Ishikawa (cell line): ENCODE measurements around the gene HSD17B13.
A peak's percentile ranks its signal among the peaks of the same experiment; 100 is the strongest.

Experiments
- CEBPB ChIP-seq: IDR thresholded peaks from 2 replicates; pipeline ENCODE4 v1.6.1; 2012
- CREB1 ChIP-seq: IDR thresholded peaks from 2 replicates; pipeline ENCODE4 v1.6.1; 2012; ENCODE audit warnings: low read depth
- EGR1 ChIP-seq: IDR thresholded peaks from 2 replicates; pipeline ENCODE4 v1.6.1; 2012
- EP300 ChIP-seq: IDR thresholded peaks from 2 replicates; pipeline ENCODE4 v1.6.1; 2012; ENCODE audit warnings: borderline replicate concordance
- FOXM1 ChIP-seq: IDR thresholded peaks from 2 replicates; pipeline ENCODE4 v1.6.1; 2012; ENCODE audit warnings: low read depth, borderline replicate concordance
- MAX ChIP-seq: IDR thresholded peaks from 2 replicates; pipeline ENCODE4 v1.6.1; 2012
- NFIC ChIP-seq: IDR thresholded peaks from 2 replicates; pipeline ENCODE4 v1.6.1; 2012
- RAD21 ChIP-seq: IDR thresholded peaks from 2 replicates; pipeline ENCODE4 v1.6.1; 2012; ENCODE audit warnings: low read depth
- REST ChIP-seq: IDR thresholded peaks from 2 replicates; pipeline ENCODE4 v1.6.1; 2012; ENCODE audit warnings: low read depth, mild to moderate bottlenecking
- TAF1 ChIP-seq: IDR thresholded peaks from 2 replicates; pipeline ENCODE4 v1.6.1; 2012; ENCODE audit warnings: low read depth, mild to moderate bottlenecking
- TCF12 ChIP-seq: IDR thresholded peaks from 2 replicates; pipeline ENCODE4 v1.6.1; 2012; ENCODE audit warnings: low read depth
- TEAD4 ChIP-seq: IDR thresholded peaks from 2 replicates; pipeline ENCODE4 v1.6.1; 2012
- USF1 ChIP-seq: IDR thresholded peaks from 2 replicates; pipeline ENCODE4 v1.6.1; 2012
- YY1 ChIP-seq: IDR thresholded peaks from 2 replicates; pipeline ENCODE4 v1.6.1; 2012; ENCODE audit warnings: low read depth
- ZBTB7A ChIP-seq: IDR thresholded peaks from 2 replicates; pipeline ENCODE4 v1.6.1; 2012; ENCODE audit warnings: low read depth

The HSD17B13 gene

GRCh38 chr4:87354168-87355102 lies 31.8 kb upstream of the HSD17B13 start:
- no peak for TF ChIP-seq TCF12
- no peak for TF ChIP-seq MAX
- TF ChIP-seq EP300: no peak
- no peak for TF ChIP-seq TEAD4
- no peak for TF ChIP-seq USF1
- no peak for TF ChIP-seq NFIC
- no peak for TF ChIP-seq RAD21
- TF ChIP-seq CREB1: no peak
- no peak for TF ChIP-seq ZBTB7A
- no peak for TF ChIP-seq REST
- TF ChIP-seq TAF1: no peak
- TF ChIP-seq CEBPB: no peak
- TF ChIP-seq YY1: no peak
- TF ChIP-seq FOXM1: no peak
- no peak for TF ChIP-seq EGR1

- no peak for TF ChIP-seq NFIC
- TF ChIP-seq TCF12: no peak
- peak; percentile 87 for TF ChIP-seq RAD21
- TF ChIP-seq ZBTB7A: no peak
- TF ChIP-seq MAX: no peak
- TF ChIP-seq CREB1: no peak
- no peak for TF ChIP-seq EP300
- TF ChIP-seq USF1: no peak
- TF ChIP-seq TAF1: no peak
- TF ChIP-seq EGR1: no peak
- TF ChIP-seq CEBPB: 0 out of 2 replicates have a peak, but pooled peaks have one; percentile 3
- no peak for TF ChIP-seq YY1
- TF ChIP-seq FOXM1: no peak
Measured at GRCh38 chr4:87353592-87353991, 30.9 kb upstream of the HSD17B13 start.

- TF ChIP-seq YY1: no peak
- TF ChIP-seq MAX: no peak
- TF ChIP-seq FOXM1: no peak
- TF ChIP-seq TCF12: no peak
- no peak for TF ChIP-seq EP300
- no peak for TF ChIP-seq CREB1
Measured at GRCh38 chr4:87345139-87345538, 22.5 kb upstream of the HSD17B13 start.

- no peak for TF ChIP-seq TCF12
- no peak for TF ChIP-seq FOXM1
- no peak for TF ChIP-seq USF1
- TF ChIP-seq NFIC: no peak
- TF ChIP-seq YY1: no peak
- TF ChIP-seq REST: no peak
- no peak for TF ChIP-seq TEAD4
- TF ChIP-seq EP300: no peak
- TF ChIP-seq RAD21: no peak
- no peak for TF ChIP-seq ZBTB7A
- TF ChIP-seq EGR1: no peak
- no peak for TF ChIP-seq TAF1
- no peak for TF ChIP-seq CEBPB
Measured at GRCh38 chr4:87342872-87343271, 20.2 kb upstream of the HSD17B13 start.

- TF ChIP-seq EP300 (no peak), USF1 (no peak), RAD21 (no peak), REST (no peak), CREB1 (no peak), TEAD4 (no peak), EGR1 (no peak), YY1 (no peak), MAX (no peak), ZBTB7A (no peak), NFIC (no peak), FOXM1 (no peak), TCF12 (no peak), CEBPB (no peak), TAF1 (no peak)
Measured at GRCh38 chr4:87339440-87339839, 16.8 kb upstream of the HSD17B13 start.
